Activated T-cell treated with anti-CD3 and anti-CD28 coated beads, Interleukin-2, amount 50 U/mL, for 72 hours (primary cell): ENCODE data around the gene NAP1L4. TPM values are rescaled to one million over a fixed set of nuclear protein-coding genes. Genes with fewer than 3 reads are reported as not detected.

Source experiments
- ATAC-seq, 2 donors: fragments of 150-1000 bp; cut with Tn5 transposase; replicated peaks in 1 of 2; 2 replicates each; pipeline ENCODE4 v1.10.0; 2021; ENCODE audit warnings: moderate library complexity in 2 of 2, mild to moderate bottlenecking in 1 of 2
- DNase-seq, 2 donors: peaks; one replicate each; pipeline ENCODE4 v3.0.0; 2021 to 2022; ENCODE audit warnings: mixed read lengths in 1 of 2
- H3K27ac Mint-ChIP-seq: one replicate; pipeline ENCODE4 v1.8.0; 2022; ENCODE audit warnings: mild to moderate bottlenecking, moderate library complexity, mixed read lengths
- H3K27me3 Mint-ChIP-seq: one replicate; pipeline ENCODE4 v1.8.0; 2022; ENCODE audit warnings: low read depth, mixed read lengths
- H3K36me3 Mint-ChIP-seq, 2 donors: one replicate each; pipeline ENCODE4 v1.8.0; 2022; ENCODE audit warnings: mixed read lengths in 2 of 2, mild to moderate bottlenecking in 1 of 2; ENCODE audit not compliant: insufficient read depth in 2 of 2
- H3K4me1 Mint-ChIP-seq: one replicate; pipeline ENCODE4 v1.8.0; 2022; ENCODE audit warnings: low read depth, mixed read lengths
- H3K4me3 Mint-ChIP-seq, 2 donors: one replicate each; pipeline ENCODE4 v1.8.0; 2022; ENCODE audit warnings: mild to moderate bottlenecking in 2 of 2, mixed read lengths in 2 of 2, moderate library complexity in 2 of 2
- H3K9me3 Mint-ChIP-seq, 2 donors: one replicate each; pipeline ENCODE4 v1.8.0; 2022; ENCODE audit warnings: mixed read lengths in 2 of 2
- total RNA-seq, 2 donors: library from RNA; stranded (reverse); gene quantifications; one replicate each; pipeline ENCODE4 v1.2.3, GENCODE V29; 2022

Gene NAP1L4
- total RNA-seq, 2 donors from 2014 or later = 421 to 504 TPM

- H3K36me3 Mint-ChIP-seq = no peaks in the 10 kb centered on the region
- peaks cover 48% of the 10 kb centered on the region for H3K4me1 Mint-ChIP-seq
- H3K27me3 Mint-ChIP-seq = peaks cover 17% of the 10 kb centered on the region
- ATAC-seq = peak; percentile 16 to 21
- peak overlapping the region; percentile 90 to 94 for H3K4me3 Mint-ChIP-seq
- peak overlapping the region; percentile 87 for H3K27ac Mint-ChIP-seq
- peak; percentile 68 to 74 for DNase-seq
- no peaks in the 10 kb centered on the region for H3K9me3 Mint-ChIP-seq
Measured at GRCh38 chr11:2930704-2931419, 61.3 kb downstream of the NAP1L4 start.

DNA sequence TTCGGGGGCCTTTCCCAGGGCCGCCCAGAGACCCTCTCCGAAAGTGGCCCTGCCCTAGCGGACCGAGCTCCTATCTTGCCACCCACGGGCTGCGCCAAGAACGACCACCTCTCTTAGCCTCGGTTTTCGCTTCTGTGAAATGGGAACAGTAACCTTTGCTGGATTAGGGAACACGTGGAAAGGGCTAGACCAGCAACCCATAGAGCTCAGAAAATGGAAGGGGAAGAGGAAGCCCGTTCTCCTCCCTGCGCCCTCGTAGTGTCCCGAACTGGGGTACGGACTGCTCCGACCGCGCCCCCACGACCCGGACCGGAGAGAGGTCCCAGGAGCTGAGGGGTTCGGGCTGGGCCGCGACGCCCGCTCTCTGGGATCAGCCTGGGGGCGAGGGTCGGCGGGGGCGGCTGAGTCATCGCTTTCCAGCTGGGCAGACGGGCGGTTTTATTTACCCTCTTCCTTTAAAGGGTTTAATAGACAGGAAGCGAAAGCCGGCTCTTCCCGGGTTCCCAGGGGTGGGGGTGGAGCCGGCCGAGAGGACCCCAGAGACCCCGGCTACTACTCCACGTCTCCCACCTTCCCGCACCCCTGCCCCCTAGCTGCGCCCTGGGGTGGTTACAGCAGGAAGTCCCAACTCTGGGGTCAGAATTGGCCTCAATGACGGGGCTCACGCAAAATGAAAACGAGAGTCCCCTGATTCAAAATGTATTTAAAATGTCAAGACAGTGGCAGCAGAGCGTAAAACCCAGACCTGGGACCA lies 62.0 kb downstream of the NAP1L4 start:
- peaks cover 48% of the 10 kb centered on the region for H3K4me1 Mint-ChIP-seq
- DNase-seq (peak; percentile 71 to 74), ATAC-seq (peak; percentile 21 to 28)
- H3K27ac Mint-ChIP-seq = peak overlapping the region; percentile 87
- H3K27me3 Mint-ChIP-seq = peaks cover 17% of the 10 kb centered on the region
- H3K9me3 Mint-ChIP-seq = no peaks in the 10 kb centered on the region
- no peaks in the 10 kb centered on the region for H3K36me3 Mint-ChIP-seq
- H3K4me3 Mint-ChIP-seq = peak overlapping the region; percentile 90 to 94

DNA sequence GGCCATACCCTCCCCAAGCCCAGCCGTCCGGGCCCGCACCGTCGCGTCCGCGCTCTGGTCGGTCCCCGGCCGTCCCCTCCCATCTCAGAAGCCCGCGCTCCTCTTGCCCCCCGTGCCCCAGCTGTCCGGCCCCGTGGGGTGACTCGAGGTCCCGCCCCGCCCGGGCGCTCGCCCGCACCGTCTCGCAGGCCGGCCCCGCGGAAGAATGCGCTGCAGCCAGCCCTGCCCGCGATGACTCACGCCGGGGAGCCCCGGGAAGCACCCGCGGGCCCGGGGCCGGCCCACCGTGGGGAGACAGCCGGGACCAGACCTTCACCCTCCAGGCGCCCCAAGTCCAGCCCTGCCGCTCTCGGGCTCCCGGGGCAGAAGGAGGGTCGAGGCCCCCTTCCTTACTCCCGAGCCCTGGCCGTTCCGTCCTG lies 62.6 kb downstream of the NAP1L4 start:
- DNase-seq (peak; percentile 78 to 83), ATAC-seq (peak; percentile 45 to 55)
- H3K27ac Mint-ChIP-seq = peak overlapping the region; percentile 56
- H3K9me3 Mint-ChIP-seq = no peaks in the 10 kb centered on the region
- H3K4me1 Mint-ChIP-seq = peaks cover 48% of the 10 kb centered on the region
- no peaks in the 10 kb centered on the region for H3K36me3 Mint-ChIP-seq
- H3K4me3 Mint-ChIP-seq = peak overlapping the region; percentile 90 to 94
- peaks cover 17% of the 10 kb centered on the region for H3K27me3 Mint-ChIP-seq

GRCh38 chr11:2928605-2929530 lies 63.3 kb downstream of the NAP1L4 start, which contains the start of gene PHLDA2:
TSS of gene PHLDA2 (minus strand) at chr11:2929420. CDS start at chr11:2929364, 56 bp downstream.
- Mint-ChIP-seq H3K36me3 (no peaks in the 10 kb centered on the region), H3K27me3 (peaks cover 17% of the 10 kb centered on the region), H3K4me3 (peak within 1 kb of the TSS; percentile 90 to 94), H3K27ac (peak within 1 kb of the TSS; percentile 94), H3K9me3 (no peaks in the 10 kb centered on the region), H3K4me1 (peaks cover 44% of the 10 kb centered on the region)
- ATAC-seq (peak; percentile 40 to 46), DNase-seq (peak; percentile 78 to 79)

DNA sequence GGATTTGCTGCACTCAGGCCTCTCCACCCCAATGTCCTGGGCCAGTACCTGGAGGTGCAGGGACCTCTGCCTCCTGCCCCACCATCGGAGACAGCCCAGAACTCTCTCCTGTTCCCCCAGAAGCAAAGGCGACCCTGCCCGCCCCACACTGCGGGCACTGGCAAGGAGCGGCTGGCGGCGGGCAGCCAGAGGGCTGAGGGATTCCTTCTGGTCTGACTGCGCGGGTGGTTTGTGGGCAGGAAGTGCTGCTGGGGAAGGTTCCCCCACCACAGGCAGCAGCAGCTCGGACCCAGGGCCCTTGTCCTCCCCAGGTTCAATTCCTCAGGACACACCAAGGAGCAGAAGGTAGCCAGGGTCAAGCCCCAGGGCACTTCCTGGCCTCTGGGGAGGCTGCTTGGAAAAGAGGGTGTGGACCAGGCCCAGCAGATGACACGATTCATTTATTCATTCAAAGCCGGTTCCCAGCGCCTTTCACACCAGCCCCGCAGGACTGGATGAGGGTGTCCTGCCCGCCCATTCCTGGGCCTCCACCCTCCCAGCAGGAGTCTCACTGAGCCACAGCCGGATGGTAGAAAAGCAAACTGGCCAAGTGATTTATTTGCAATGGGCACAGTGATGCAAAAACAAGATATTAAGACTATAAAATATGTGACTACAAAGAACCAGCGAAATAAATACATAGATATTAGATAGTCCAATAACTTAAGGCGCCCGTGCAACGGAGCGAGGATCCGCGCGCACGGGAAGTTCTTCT lies 64.1 kb downstream of the NAP1L4 start:
- Mint-ChIP-seq H3K4me1 (peaks cover 36% of the 10 kb centered on the region), H3K36me3 (no peaks in the 10 kb centered on the region), H3K27me3 (peaks cover 17% of the 10 kb centered on the region), H3K4me3 (peak overlapping the region; percentile 84 to 91), H3K9me3 (no peaks in the 10 kb centered on the region), H3K27ac (peak overlapping the region; percentile 94)
- ATAC-seq = no peak
- peak; percentile 45 to 52 for DNase-seq

GRCh38 chr11:2927121-2927800 lies 64.9 kb downstream of the NAP1L4 start:
- peak overlapping the region; percentile 84 to 91 for H3K4me3 Mint-ChIP-seq
- no peak for DNase-seq
- H3K4me1 Mint-ChIP-seq = peaks cover 36% of the 10 kb centered on the region
- H3K36me3 Mint-ChIP-seq = no peaks in the 10 kb centered on the region
- H3K27me3 Mint-ChIP-seq = peaks cover 17% of the 10 kb centered on the region
- no peaks in the 10 kb centered on the region for H3K9me3 Mint-ChIP-seq
- no peak for ATAC-seq
- peak overlapping the region; percentile 94 for H3K27ac Mint-ChIP-seq

- DNase-seq = no peak
- Mint-ChIP-seq H3K4me1 (peaks cover 35% of the 10 kb centered on the region), H3K9me3 (no peaks in the 10 kb centered on the region), H3K27me3 (peaks cover 17% of the 10 kb centered on the region), H3K36me3 (no peaks in the 10 kb centered on the region), H3K4me3 (no peak overlapping the region), H3K27ac (no peak overlapping the region)
- ATAC-seq = no peak
Measured at GRCh38 chr11:2926611-2927051, 65.5 kb downstream of the NAP1L4 start.

GRCh38 chr11:2924821-2925675 lies 67.1 kb downstream of the NAP1L4 start:
- ATAC-seq (no peak), DNase-seq (no peak)
- H3K27me3 Mint-ChIP-seq = peaks cover 17% of the 10 kb centered on the region
- H3K9me3 Mint-ChIP-seq = no peaks in the 10 kb centered on the region
- no peak overlapping the region for H3K4me3 Mint-ChIP-seq
- H3K27ac Mint-ChIP-seq = no peak overlapping the region
- H3K4me1 Mint-ChIP-seq = peaks cover 19% of the 10 kb centered on the region
- H3K36me3 Mint-ChIP-seq = no peaks in the 10 kb centered on the region

DNA sequence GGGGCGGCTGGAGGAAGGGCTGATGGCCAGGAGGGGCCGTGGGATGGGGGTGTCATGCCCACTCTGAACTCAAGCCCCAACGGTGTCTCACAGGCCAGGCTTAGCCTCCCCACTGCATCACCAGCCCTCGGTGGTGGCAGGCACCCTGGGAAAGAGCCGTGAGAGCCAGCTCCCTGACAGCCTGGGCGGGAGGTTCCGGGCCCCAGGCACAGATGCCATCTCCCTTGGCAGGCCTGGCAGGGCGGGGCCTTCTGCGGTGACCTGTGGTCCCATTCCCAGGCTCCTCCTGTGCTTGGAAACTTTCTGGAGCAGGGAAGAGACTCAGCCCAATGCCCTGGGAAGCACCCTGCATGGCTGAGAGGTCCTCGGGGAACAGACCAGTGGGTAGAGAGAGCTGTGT lies 67.7 kb downstream of the NAP1L4 start:
- ATAC-seq = no peak
- H3K27ac Mint-ChIP-seq = no peak overlapping the region
- H3K9me3 Mint-ChIP-seq = no peaks in the 10 kb centered on the region

GRCh38 chr11:2923446-2924375 lies 68.4 kb downstream of the NAP1L4 start:
- H3K27ac Mint-ChIP-seq = no peak overlapping the region
- H3K4me3 Mint-ChIP-seq = no peak overlapping the region
- H3K36me3 Mint-ChIP-seq = no peaks in the 10 kb centered on the region
- ATAC-seq = no peak
- H3K9me3 Mint-ChIP-seq = no peaks in the 10 kb centered on the region
- H3K4me1 Mint-ChIP-seq = peaks cover 15% of the 10 kb centered on the region
- DNase-seq = no peak
- peaks cover 17% of the 10 kb centered on the region for H3K27me3 Mint-ChIP-seq

More for the DNA sequence above, 67.7 kb downstream of the NAP1L4 start:
- no peaks in the 10 kb centered on the region for H3K36me3 Mint-ChIP-seq
- no peak for DNase-seq
- H3K27me3 Mint-ChIP-seq = peaks cover 17% of the 10 kb centered on the region
- H3K4me1 Mint-ChIP-seq = peaks cover 15% of the 10 kb centered on the region
- H3K4me3 Mint-ChIP-seq = no peak overlapping the region
